OCI-LY7 (cell line): ENCODE measurements around the gene AFF2. TPM values are rescaled to one million over a fixed set of nuclear protein-coding genes. Genes with fewer than 3 reads are reported as not detected.

ENCODE experiments used
- BruUV-seq: library from RNA; stranded (reverse); fragments of 400-500 nt; replicated peaks from 2 replicates; lab custom pipeline; 2021; lab: Mats Ljungman, UMichigan
- CTCF ChIA-PET: fragments of 300-600 bp; sonication (Branson Sonifier 250); formaldehyde crosslinking; loops from one replicate; lab custom pipeline; 2022; ENCODE audit warnings: antibody characterized with exemption; ENCODE audit not compliant: unreplicated experiment; lab: Charles Lee
- POLR2A ChIA-PET: fragments of 300-600 bp; sonication (Branson Sonifier 250); formaldehyde crosslinking; loops from one replicate; lab custom pipeline; 2022; ENCODE audit warnings: antibody characterized with exemption; lab: Charles Lee
- DNase-seq: peaks from one replicate; pipeline ENCODE4 v3.0.0-alpha.2; 2015; ENCODE audit warnings: low spot score
- H2AFZ ChIP-seq: fragments of 200-600 bp; sonication (generic), shearing (Covaris generic); 2 replicates; pipeline ENCODE4 v1.6.1; 2014; ENCODE audit warnings: mild to moderate bottlenecking, antibody characterized with exemption, low read length, moderate library complexity
- H3K27ac ChIP-seq: fragments of 200-600 bp; sonication (generic); 2 replicates; pipeline ENCODE4 v1.5.1; 2014; ENCODE audit warnings: mixed run types, low read depth, mild to moderate bottlenecking, moderate library complexity, low read length, inconsistent platforms; ENCODE audit not compliant: poor library complexity, severe bottlenecking
- H3K36me3 ChIP-seq: fragments of 200-600 bp; sonication (generic); 2 replicates; pipeline ENCODE4 v1.6.1; 2014; ENCODE audit warnings: mild to moderate bottlenecking, antibody characterized with exemption, low read length, moderate library complexity, mixed read lengths; ENCODE audit not compliant: insufficient read depth
- H3K4me1 ChIP-seq: fragments of 200-600 bp; sonication (generic); 2 replicates; pipeline ENCODE4 v1.5.1; 2014; ENCODE audit warnings: mild to moderate bottlenecking, low read length; ENCODE audit not compliant: insufficient read depth, poor library complexity, severe bottlenecking
- H3K4me2 ChIP-seq: fragments of 200-600 bp; sonication (generic); 2 replicates; pipeline ENCODE4 v1.6.1; 2014; ENCODE audit warnings: mild to moderate bottlenecking, low read length
- H3K4me3 ChIP-seq: fragments of 200-600 bp; sonication (generic); 2 replicates; pipeline ENCODE4 v1.5.1; 2014; ENCODE audit warnings: mild to moderate bottlenecking, low read depth, low read length; ENCODE audit not compliant: poor library complexity, severe bottlenecking
- H3K79me2 ChIP-seq: fragments of 200-600 bp; sonication (generic); 2 replicates; pipeline ENCODE4 v1.6.1; 2016; ENCODE audit warnings: low read depth, mild to moderate bottlenecking, low read length, moderate library complexity, mixed read lengths; ENCODE audit not compliant: insufficient read depth
- H3K9me2 ChIP-seq: fragments of 200-600 bp; sonication (generic); 2 replicates; pipeline ENCODE4 v1.6.1; 2016; ENCODE audit warnings: mild to moderate bottlenecking, low read length, mixed read lengths; ENCODE audit not compliant: insufficient read depth
- H3K9me3 ChIP-seq: fragments of 200-600 bp; sonication (generic); 2 replicates; pipeline ENCODE4 v1.6.1; 2014; ENCODE audit warnings: mild to moderate bottlenecking, mixed run types, low read length, mixed read lengths
- H4K20me1 ChIP-seq: fragments of 200-600 bp; sonication (generic); 2 replicates; pipeline ENCODE4 v1.6.1; 2014; ENCODE audit warnings: mild to moderate bottlenecking, antibody characterized with exemption, low read length, moderate library complexity, mixed read lengths; ENCODE audit not compliant: insufficient read depth
- CTCF ChIP-seq: fragments of 200-600 bp; sonication (generic); conservative IDR thresholded peaks from 2 replicates; pipeline ENCODE4 v1.5.1; 2014; ENCODE audit warnings: mild to moderate bottlenecking, antibody characterized with exemption, low read length, moderate library complexity, mixed read lengths
- EZH2phosphoT487 ChIP-seq: fragments of 200-600 bp; sonication (generic); IDR thresholded peaks from 2 replicates; pipeline ENCODE4 v1.6.1; 2018; ENCODE audit warnings: low read depth, borderline replicate concordance, mild to moderate bottlenecking, mixed run types, antibody characterized with exemption, low read length, moderate library complexity, mixed read lengths
- intact Hi-C: fragments of 100-400 bp; cut with micrococcal nuclease; formaldehyde crosslinking; loops from one replicate; pipeline ENCODE4 v1.10.0; 2022; ENCODE audit not compliant: unreplicated experiment
- total RNA-seq, 2 experiments: library from RNA; depleted of rRNA in 1 of 2; stranded (reverse); fragments of >200 nt in 1 of 2; shearing (Covaris generic) in 1 of 2; gene quantifications; 2 replicates each; pipeline ENCODE4 v1.2.3, GENCODE V29; 2014 to 2022

Gene AFF2
- total RNA-seq, 2 experiments from 2014 or later, result 102 to 106 TPM

DNA sequence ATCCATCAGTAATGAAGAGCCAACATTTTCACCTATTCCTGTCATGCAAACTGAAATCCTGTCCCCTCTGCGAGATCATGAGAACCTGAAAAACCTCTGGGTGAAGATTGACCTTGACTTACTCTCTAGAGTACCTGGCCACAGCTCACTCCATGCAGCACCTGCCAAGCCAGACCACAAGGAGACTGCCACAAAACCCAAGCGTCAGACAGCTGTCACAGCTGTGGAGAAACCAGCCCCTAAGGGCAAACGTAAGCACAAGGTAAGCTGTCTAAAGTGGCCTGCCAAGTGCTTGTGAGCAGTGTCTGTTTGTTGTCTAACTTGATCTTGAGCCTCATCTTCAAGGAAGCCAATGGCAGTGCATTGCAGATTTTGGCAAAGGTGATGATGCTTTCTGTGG is 455.9 kb downstream of the AFF2 start:
- BruUV-seq, result no TSS peak

GRCh38 chrX:148958901-148959300 is 458.5 kb downstream of the AFF2 start:
- ChIA-PET CTCF (no interaction called here), POLR2A (no interaction called here)

More for the DNA sequence above, 455.9 kb downstream of the AFF2 start:
- no peaks in the 10 kb centered on the region for H3K9me2 ChIP-seq
- H4K20me1 ChIP-seq, result no peaks in the 10 kb centered on the region
- CTCF ChIA-PET, result no interaction called here
- no peak overlapping the region for H2AFZ ChIP-seq
- TF ChIP-seq CTCF (no peak), EZH2phosphoT487 (no peak)
- peaks cover 73% of the 10 kb centered on the region for H3K36me3 ChIP-seq
- intact Hi-C loops, result no loop called here
- POLR2A ChIA-PET, result no interaction called here
- no peak for DNase-seq
- no peak overlapping the region for H3K27ac ChIP-seq
- H3K4me2 ChIP-seq, result no peak overlapping the region
- H3K4me3 ChIP-seq, result no peak overlapping the region
- H3K79me2 ChIP-seq, result no peaks in the 10 kb centered on the region
- H3K4me1 ChIP-seq, result no peaks in the 10 kb centered on the region
- no peaks in the 10 kb centered on the region for H3K9me3 ChIP-seq

More at GRCh38 chrX:148958901-148959300, 458.5 kb downstream of the AFF2 start:
- Histone ChIP-seq H3K9me2 (no peaks in the 10 kb centered on the region), H3K36me3 (peaks cover 89% of the 10 kb centered on the region), H3K9me3 (no peaks in the 10 kb centered on the region), H2AFZ (no peak overlapping the region), H3K27ac (no peak overlapping the region), H3K79me2 (no peaks in the 10 kb centered on the region), H4K20me1 (no peaks in the 10 kb centered on the region), H3K4me3 (no peak overlapping the region), H3K4me2 (no peak overlapping the region), H3K4me1 (no peaks in the 10 kb centered on the region)
- no peak for TF ChIP-seq CTCF
- no peak for TF ChIP-seq EZH2phosphoT487
- intact Hi-C loops, result no loop called here
- no TSS peak for BruUV-seq
- no peak for DNase-seq
